Mesendoderm (in vitro differentiated cells): Measurements from ENCODE around the gene SPRED2.

Experiments used
- DNase-seq: peaks from one replicate; pipeline ENCODE4 v3.0.0; 2013
- H2AK5ac ChIP-seq: 2 replicates; pipeline ENCODE4 v1.6.1; 2013; ENCODE audit warnings: low read length, inconsistent platforms
- H2BK120ac ChIP-seq: 2 replicates; pipeline ENCODE4 v1.6.1; 2013; ENCODE audit warnings: low read depth, mild to moderate bottlenecking, low read length, moderate library complexity, mixed read lengths
- H2BK15ac ChIP-seq: replicated peaks from 2 replicates; pipeline ENCODE4 v1.6.1; 2013; ENCODE audit warnings: low read depth, mild to moderate bottlenecking, moderate library complexity
- H2BK5ac ChIP-seq: 2 replicates; pipeline ENCODE4 v1.6.1; 2013; ENCODE audit warnings: low read length, inconsistent platforms
- H3K18ac ChIP-seq: 2 replicates; pipeline ENCODE4 v1.6.1; 2013; ENCODE audit warnings: mild to moderate bottlenecking, low read length, mixed read lengths
- H3K23ac ChIP-seq: one replicate; pipeline ENCODE4 v1.6.1; 2013; ENCODE audit warnings: low read length
- H3K27ac ChIP-seq: 2 replicates; pipeline ENCODE4 v1.5.1; 2013; ENCODE audit warnings: low read depth, mild to moderate bottlenecking, inconsistent platforms, low read length, moderate library complexity
- H3K27me3 ChIP-seq: 2 replicates; pipeline ENCODE4 v1.6.1; 2013; ENCODE audit warnings: low read length, control low read depth, mild to moderate bottlenecking, inconsistent platforms; ENCODE audit not compliant: insufficient read depth, poor library complexity
- H3K36me3 ChIP-seq: 2 replicates; pipeline ENCODE4 v1.6.1; 2013; ENCODE audit warnings: low read length, inconsistent platforms; ENCODE audit not compliant: control insufficient read depth, insufficient read depth
- H3K4ac ChIP-seq: one replicate; pipeline ENCODE4 v1.6.1; 2013; ENCODE audit warnings: low read depth, mild to moderate bottlenecking, low read length, moderate library complexity
- H3K4me1 ChIP-seq: 2 replicates; pipeline ENCODE4 v1.6.1; 2013; ENCODE audit warnings: low read depth, low read length, inconsistent platforms; ENCODE audit not compliant: control insufficient read depth
- H3K4me2 ChIP-seq: 2 replicates; pipeline ENCODE4 v1.6.1; 2013; ENCODE audit warnings: low read length
- H3K4me3 ChIP-seq: 2 replicates; pipeline ENCODE4 v1.5.1; 2013; ENCODE audit warnings: mild to moderate bottlenecking, low read length
- H3K56ac ChIP-seq: one replicate; pipeline ENCODE4 v1.6.1; 2013; ENCODE audit warnings: low read length
- H3K79me1 ChIP-seq: 2 replicates; pipeline ENCODE4 v1.6.1; 2013; ENCODE audit warnings: low read length, inconsistent platforms
- H3K79me2 ChIP-seq: 2 replicates; pipeline ENCODE4 v1.6.1; 2013; ENCODE audit warnings: mild to moderate bottlenecking, low read length; ENCODE audit not compliant: control insufficient read depth, insufficient read depth
- H3K9ac ChIP-seq: 2 replicates; pipeline ENCODE4 v1.6.1; 2013; ENCODE audit warnings: low read length, inconsistent platforms
- H4K5ac ChIP-seq: one replicate; pipeline ENCODE4 v1.6.1; 2013; ENCODE audit warnings: low read length
- H4K8ac ChIP-seq: one replicate; pipeline ENCODE4 v1.6.1; 2013; ENCODE audit warnings: low read depth, mild to moderate bottlenecking, control low read depth, low read length, moderate library complexity
- WGBS: extraction: QIAGEN DNeasy Blood & Tissue Kit; methylation state at CpG from one replicate; pipeline ENCODE4 v1.1.7; 2013; ENCODE audit warnings: low lambda C conversion rate, missing lambda C conversion rate; ENCODE audit not compliant: insufficient coverage; ENCODE audit errors: extremely low coverage; 5-methylcytosine and 5-hydroxymethylcytosine counted together

SPRED2 gene

GRCh38 chr2:65380255-65380654, 52.1 kb downstream of the SPRED2 start:
- Histone ChIP-seq H3K4me2 (no peak overlapping the region), H3K36me3 (no peaks in the 10 kb centered on the region), H3K79me1 (peaks cover 8% of the 10 kb centered on the region), H2AK5ac (no peak overlapping the region), H3K56ac (no peak overlapping the region), H2BK5ac (no peak overlapping the region), H3K27me3 (no peaks in the 10 kb centered on the region), H3K23ac (no peak overlapping the region), H3K4ac (no peak overlapping the region), H3K4me1 (peaks cover 7% of the 10 kb centered on the region), H2BK15ac (no peak overlapping the region), H3K9ac (no peak overlapping the region), H3K18ac (no peak overlapping the region), H3K4me3 (no peak overlapping the region), H3K27ac (no peak overlapping the region), H2BK120ac (no peak overlapping the region), H3K79me2 (peaks cover 3% of the 10 kb centered on the region), H4K5ac (no peak overlapping the region), H4K8ac (no peak overlapping the region)
- DNase-seq: no peak
- WGBS: no CpG with 5 or more reads among the region's 5 CpGs

GRCh38 chr2:65379721-65380171, 52.7 kb downstream of the SPRED2 start:
- Histone ChIP-seq H2BK120ac (no peak overlapping the region), H3K27me3 (no peaks in the 10 kb centered on the region), H2BK15ac (no peak overlapping the region), H4K8ac (no peak overlapping the region), H3K18ac (no peak overlapping the region), H2BK5ac (no peak overlapping the region), H3K23ac (no peak overlapping the region), H3K4me1 (peaks cover 7% of the 10 kb centered on the region), H3K56ac (no peak overlapping the region), H3K4me2 (no peak overlapping the region), H3K36me3 (no peaks in the 10 kb centered on the region), H2AK5ac (no peak overlapping the region), H4K5ac (no peak overlapping the region), H3K4ac (no peak overlapping the region), H3K79me2 (peaks cover 3% of the 10 kb centered on the region), H3K79me1 (peaks cover 9% of the 10 kb centered on the region), H3K4me3 (no peak overlapping the region), H3K27ac (no peak overlapping the region), H3K9ac (no peak overlapping the region)
- WGBS: no CpG with 5 or more reads among the region's 3 CpGs
- DNase-seq: no peak

GRCh38 chr2:65379223-65379622, 53.2 kb downstream of the SPRED2 start:
- Histone ChIP-seq H2BK5ac (no peak overlapping the region), H3K36me3 (no peaks in the 10 kb centered on the region)
- WGBS: no CpG with 5 or more reads among the region's 2 CpGs

GRCh38 chr2:65378290-65378689, 54.1 kb downstream of the SPRED2 start:
- no peaks in the 10 kb centered on the region for H3K27me3 ChIP-seq
- peaks cover 6% of the 10 kb centered on the region for H3K79me1 ChIP-seq
- no peak overlapping the region for H3K18ac ChIP-seq
- no peaks in the 10 kb centered on the region for H3K36me3 ChIP-seq
- no peak overlapping the region for H3K4me2 ChIP-seq
- no peak overlapping the region for H2AK5ac ChIP-seq
- H3K4me3 ChIP-seq: no peak overlapping the region
- no peak overlapping the region for H3K56ac ChIP-seq
- H3K79me2 ChIP-seq: no peaks in the 10 kb centered on the region
- H3K4me1 ChIP-seq: peaks cover 10% of the 10 kb centered on the region
- H3K27ac ChIP-seq: no peak overlapping the region
- H2BK5ac ChIP-seq: no peak overlapping the region
- H2BK120ac ChIP-seq: no peak overlapping the region
- no peak overlapping the region for H4K5ac ChIP-seq
- no peak overlapping the region for H3K4ac ChIP-seq
- H3K23ac ChIP-seq: no peak overlapping the region
- H2BK15ac ChIP-seq: no peak overlapping the region
- no peak overlapping the region for H4K8ac ChIP-seq
- WGBS: no CpG with 5 or more reads among the region's 4 CpGs
- DNase-seq: no peak
- H3K9ac ChIP-seq: no peak overlapping the region

More at GRCh38 chr2:65379223-65379622, 53.2 kb downstream of the SPRED2 start:
- Histone ChIP-seq H3K4ac (no peak overlapping the region), H3K23ac (no peak overlapping the region), H3K9ac (no peak overlapping the region), H3K56ac (no peak overlapping the region), H4K5ac (no peak overlapping the region), H3K18ac (no peak overlapping the region), H3K4me1 (peaks cover 9% of the 10 kb centered on the region), H2AK5ac (no peak overlapping the region), H3K27ac (no peak overlapping the region), H2BK120ac (no peak overlapping the region), H2BK15ac (no peak overlapping the region), H4K8ac (no peak overlapping the region), H3K79me1 (peaks cover 6% of the 10 kb centered on the region), H3K4me2 (no peak overlapping the region), H3K27me3 (no peaks in the 10 kb centered on the region), H3K4me3 (no peak overlapping the region), H3K79me2 (no peaks in the 10 kb centered on the region)
- DNase-seq: no peak

- Histone ChIP-seq H4K8ac (no peak overlapping the region), H3K18ac (peak overlapping the region; percentile 15), H3K27ac (peak overlapping the region; percentile 13), H3K9ac (no peak overlapping the region), H3K23ac (no peak overlapping the region), H3K56ac (no peak overlapping the region), H2AK5ac (no peak overlapping the region), H2BK5ac (no peak overlapping the region), H3K4me3 (no peak overlapping the region), H3K79me1 (peaks cover 6% of the 10 kb centered on the region), H3K36me3 (no peaks in the 10 kb centered on the region), H2BK120ac (no peak overlapping the region), H3K79me2 (no peaks in the 10 kb centered on the region), H3K4me2 (no peak overlapping the region), H4K5ac (no peak overlapping the region), H2BK15ac (no peak overlapping the region), H3K4ac (no peak overlapping the region), H3K4me1 (peaks cover 11% of the 10 kb centered on the region), H3K27me3 (no peaks in the 10 kb centered on the region)
- no CpG with 5 or more reads among the region's 5 CpGs for WGBS
- DNase-seq: peak; percentile 97
These were observed 54.7 kb downstream of the SPRED2 start for GRCh38 chr2:65377556-65378192.

GRCh38 chr2:65375723-65376122, 56.7 kb downstream of the SPRED2 start:
- H2AK5ac ChIP-seq: no peak overlapping the region
- no peaks in the 10 kb centered on the region for H3K27me3 ChIP-seq
- no peaks in the 10 kb centered on the region for H3K79me2 ChIP-seq
- H2BK120ac ChIP-seq: no peak overlapping the region
- H3K36me3 ChIP-seq: no peaks in the 10 kb centered on the region
- peaks cover 25% of the 10 kb centered on the region for H3K4me1 ChIP-seq
- no CpG with 5 or more reads among the region's 4 CpGs for whole genome bisulfite sequencing
- no peak overlapping the region for H3K18ac ChIP-seq
- H3K4me2 ChIP-seq: no peak overlapping the region
- no peak overlapping the region for H2BK5ac ChIP-seq
- H2BK15ac ChIP-seq: no peak overlapping the region
- no peak overlapping the region for H3K4me3 ChIP-seq
- H3K4ac ChIP-seq: no peak overlapping the region
- DNase-seq: no peak
- no peak overlapping the region for H4K5ac ChIP-seq
- peaks cover 6% of the 10 kb centered on the region for H3K79me1 ChIP-seq
- H4K8ac ChIP-seq: no peak overlapping the region
- H3K56ac ChIP-seq: no peak overlapping the region
- no peak overlapping the region for H3K23ac ChIP-seq
- no peak overlapping the region for H3K27ac ChIP-seq
- no peak overlapping the region for H3K9ac ChIP-seq
